ENCODE measurements around the gene ATP13A1.

GRCh38 chr19:19619181-19619848 is 44.2 kb downstream of the ATP13A1 start:
- TF ChIP-seq, protein P1, sequence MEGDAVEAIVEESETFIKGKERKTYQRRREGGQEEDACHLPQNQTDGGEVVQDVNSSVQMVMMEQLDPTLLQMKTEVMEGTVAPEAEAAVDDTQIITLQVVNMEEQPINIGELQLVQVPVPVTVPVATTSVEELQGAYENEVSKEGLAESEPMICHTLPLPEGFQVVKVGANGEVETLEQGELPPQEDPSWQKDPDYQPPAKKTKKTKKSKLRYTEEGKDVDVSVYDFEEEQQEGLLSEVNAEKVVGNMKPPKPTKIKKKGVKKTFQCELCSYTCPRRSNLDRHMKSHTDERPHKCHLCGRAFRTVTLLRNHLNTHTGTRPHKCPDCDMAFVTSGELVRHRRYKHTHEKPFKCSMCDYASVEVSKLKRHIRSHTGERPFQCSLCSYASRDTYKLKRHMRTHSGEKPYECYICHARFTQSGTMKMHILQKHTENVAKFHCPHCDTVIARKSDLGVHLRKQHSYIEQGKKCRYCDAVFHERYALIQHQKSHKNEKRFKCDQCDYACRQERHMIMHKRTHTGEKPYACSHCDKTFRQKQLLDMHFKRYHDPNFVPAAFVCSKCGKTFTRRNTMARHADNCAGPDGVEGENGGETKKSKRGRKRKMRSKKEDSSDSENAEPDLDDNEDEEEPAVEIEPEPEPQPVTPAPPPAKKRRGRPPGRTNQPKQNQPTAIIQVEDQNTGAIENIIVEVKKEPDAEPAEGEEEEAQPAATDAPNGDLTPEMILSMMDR (IDR thresholded peaks at IDR 0.05; ENCODE audit: low read depth, low read length) = no peak
- no peak for TF ChIP-seq EZH2phosphoT487 (IDR thresholded peaks at IDR 0.05; ENCODE audit: low read depth)
